ENCODE measurements around the gene CMSS1. TPM values are rescaled to one million over a fixed set of nuclear protein-coding genes. Genes with fewer than 3 reads are reported as not detected.
"Not testable (repeated sequence)": the region's sequence is repeated elsewhere in the genome, so short reads cannot be mapped to it uniquely, and the experiment has no call there.

CMSS1 gene
- total RNA-seq, 1 donor from 2014 or later: 45.7 TPM

DNA sequence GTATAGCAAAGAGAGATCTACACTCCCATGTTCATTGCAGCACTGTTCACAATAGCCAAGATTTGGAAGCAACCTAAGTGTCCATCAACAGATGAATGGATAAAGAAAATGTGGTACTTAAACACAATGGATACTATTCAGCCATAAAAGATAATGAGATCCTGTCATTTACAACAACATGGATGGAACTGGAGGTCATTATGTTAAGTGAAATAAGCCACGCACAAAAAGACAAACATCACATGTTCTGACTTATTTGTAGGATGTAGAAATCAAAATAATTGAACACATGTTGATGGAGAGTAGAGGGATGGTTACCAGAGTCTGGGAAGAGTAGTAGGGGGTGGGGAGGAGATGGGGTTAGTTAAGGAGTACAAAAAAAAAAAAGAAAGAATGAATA lies 278.6 kb downstream of the CMSS1 start:
- intact Hi-C loops (cut with micrococcal nuclease): not testable (repeated sequence)

- intact Hi-C loops (cut with micrococcal nuclease): no loop called here
Observed at GRCh38 chr3:100096866-100097265, 279.2 kb downstream of the CMSS1 start.

- intact Hi-C loops (cut with micrococcal nuclease): no loop called here
Observed at GRCh38 chr3:100097919-100098783, 280.5 kb downstream of the CMSS1 start.

DNA sequence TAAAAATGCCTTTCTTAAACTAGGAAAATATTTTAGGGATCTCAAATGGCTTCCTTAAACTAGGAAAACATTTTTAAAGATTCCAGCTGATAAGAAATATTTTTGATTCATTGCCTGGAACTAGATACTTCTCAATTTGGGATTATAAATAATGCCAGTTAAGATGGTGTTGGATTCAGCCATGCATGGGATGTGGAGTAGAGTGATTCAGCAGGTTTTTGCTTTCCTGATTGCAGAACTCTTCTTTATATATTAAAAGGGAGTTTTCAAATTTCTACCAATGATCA lies 281.1 kb downstream of the CMSS1 start:
- intact Hi-C loops (cut with micrococcal nuclease): no loop called here

DNA sequence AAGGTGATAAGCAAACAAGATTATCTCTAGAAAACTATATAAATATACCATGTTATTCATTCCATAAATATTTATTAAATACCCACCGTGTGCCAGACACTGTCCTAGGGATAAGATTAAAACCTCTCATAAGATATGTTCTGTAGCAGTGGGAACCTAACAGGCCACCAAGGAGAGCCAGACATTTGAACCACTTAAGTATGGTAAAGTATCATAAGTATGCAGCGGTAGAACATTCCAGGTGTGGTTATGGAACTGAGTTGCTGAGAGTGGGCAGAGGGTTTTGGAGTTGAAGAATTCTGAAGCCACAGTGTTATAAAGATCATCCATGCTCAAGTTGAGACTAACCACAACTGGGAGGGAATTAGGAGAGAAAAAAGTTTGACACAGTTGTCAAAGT lies 282.0 kb downstream of the CMSS1 start:
- intact Hi-C loops (cut with micrococcal nuclease): no loop called here

GRCh38 chr3:100100425-100100824 lies 282.8 kb downstream of the CMSS1 start:
- intact Hi-C loops (cut with micrococcal nuclease): no loop called here

GRCh38 chr3:100102757-100103156 lies 285.1 kb downstream of the CMSS1 start:
- intact Hi-C loops (cut with micrococcal nuclease): no loop called here

DNA sequence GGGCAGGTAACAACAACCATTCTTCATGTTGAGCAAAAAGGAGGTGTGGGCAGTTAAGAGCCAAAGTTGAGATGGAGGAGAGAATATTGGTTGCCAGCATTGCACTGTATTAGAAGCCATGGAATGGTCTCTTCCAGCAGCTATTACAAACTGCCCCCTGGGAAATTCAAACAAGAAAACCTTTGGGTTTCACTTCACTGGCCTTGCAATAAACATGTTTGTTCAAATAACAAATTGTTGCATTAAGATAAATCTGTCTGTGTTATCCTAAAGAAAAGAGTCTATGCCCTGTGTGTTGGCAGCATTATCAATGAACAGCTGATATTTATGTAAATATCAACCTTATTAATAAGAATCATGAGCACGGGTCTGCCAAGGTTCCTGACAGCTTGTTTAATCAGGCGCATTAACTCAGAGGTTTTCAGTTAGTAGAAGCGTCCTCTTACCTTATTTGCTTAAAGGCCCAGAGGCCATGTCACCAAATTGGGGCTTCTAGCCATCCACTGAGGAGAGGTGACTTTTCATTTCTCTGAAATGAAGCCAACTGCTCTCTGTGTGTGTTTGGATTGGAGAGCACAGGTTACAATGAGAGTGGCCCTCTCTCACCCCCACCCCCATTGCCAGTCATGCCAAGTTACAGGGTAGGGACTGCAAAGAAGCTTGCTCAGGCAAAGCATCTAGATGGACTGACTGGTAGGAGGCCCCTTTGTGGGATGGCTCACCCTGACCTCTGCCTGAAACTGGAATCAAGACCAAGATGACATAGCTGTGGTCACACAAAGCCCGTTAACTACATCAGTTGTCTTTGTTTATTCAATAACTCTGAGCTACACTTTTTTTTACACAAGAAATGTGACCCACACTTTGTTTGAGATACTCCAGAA lies 286.1 kb downstream of the CMSS1 start:
- intact Hi-C loops (cut with micrococcal nuclease): no loop called here

GRCh38 chr3:100104442-100104798 lies 286.8 kb downstream of the CMSS1 start:
- intact Hi-C loops (cut with micrococcal nuclease): no loop called here

GRCh38 chr3:100104817-100105413 lies 287.3 kb downstream of the CMSS1 start:
- intact Hi-C loops (cut with micrococcal nuclease): no loop called here

- intact Hi-C loops (cut with micrococcal nuclease): no loop called here
Observed at GRCh38 chr3:100105501-100105900, 287.8 kb downstream of the CMSS1 start.

DNA sequence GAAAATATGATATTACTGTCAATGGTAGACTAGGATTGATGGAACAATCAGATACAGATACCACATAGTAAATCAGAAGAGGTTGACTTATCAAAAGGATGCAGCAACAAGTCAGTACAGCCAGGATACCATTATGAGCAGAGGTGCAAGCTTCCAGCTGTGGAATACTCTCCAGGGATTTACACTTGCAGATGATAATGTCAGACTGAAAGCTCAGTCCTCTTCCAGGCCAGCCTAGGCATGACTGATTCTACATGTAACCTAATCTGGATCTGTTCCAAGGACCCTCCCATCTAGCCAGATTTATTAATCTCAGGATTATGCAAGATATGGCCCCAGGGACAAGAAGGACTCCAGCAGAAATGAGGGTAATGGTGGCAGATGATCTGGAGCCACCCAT lies 288.4 kb downstream of the CMSS1 start:
- intact Hi-C loops (cut with micrococcal nuclease): no loop called here

DNA sequence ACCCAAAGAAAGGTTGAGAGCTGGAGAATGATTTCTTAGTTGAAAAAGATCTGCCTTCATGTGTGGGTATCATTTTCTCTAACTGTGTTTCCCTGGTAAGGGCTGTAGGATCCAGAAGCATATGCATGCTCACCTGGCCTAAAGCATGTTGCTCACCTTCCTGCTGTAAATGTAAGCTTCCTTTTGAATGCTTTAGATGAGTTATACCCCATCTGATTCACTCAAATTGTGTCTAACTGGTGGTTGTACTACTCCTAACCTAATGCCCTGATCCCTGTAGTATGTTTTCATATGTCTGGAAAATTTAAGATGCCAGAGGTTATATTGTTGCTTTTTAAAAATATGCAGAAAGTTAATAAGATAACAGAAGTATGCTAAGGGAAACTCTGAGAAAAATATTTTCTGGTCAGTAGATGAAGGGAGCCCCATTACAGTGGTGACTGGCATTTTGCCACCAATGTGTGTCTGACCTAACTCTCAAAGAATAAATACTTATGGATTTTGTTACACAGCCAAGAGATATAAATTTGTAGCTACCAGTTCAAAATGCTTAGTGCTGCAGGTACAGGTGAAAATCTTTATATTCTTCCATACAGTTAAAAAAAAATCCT lies 289.0 kb downstream of the CMSS1 start:
- intact Hi-C loops (cut with micrococcal nuclease): no loop called here

GRCh38 chr3:100107221-100107814 lies 289.7 kb downstream of the CMSS1 start:
- intact Hi-C loops (cut with micrococcal nuclease): no loop called here

GRCh38 chr3:100108464-100109079 lies 290.9 kb downstream of the CMSS1 start:
- intact Hi-C loops (cut with micrococcal nuclease): no loop called here

DNA sequence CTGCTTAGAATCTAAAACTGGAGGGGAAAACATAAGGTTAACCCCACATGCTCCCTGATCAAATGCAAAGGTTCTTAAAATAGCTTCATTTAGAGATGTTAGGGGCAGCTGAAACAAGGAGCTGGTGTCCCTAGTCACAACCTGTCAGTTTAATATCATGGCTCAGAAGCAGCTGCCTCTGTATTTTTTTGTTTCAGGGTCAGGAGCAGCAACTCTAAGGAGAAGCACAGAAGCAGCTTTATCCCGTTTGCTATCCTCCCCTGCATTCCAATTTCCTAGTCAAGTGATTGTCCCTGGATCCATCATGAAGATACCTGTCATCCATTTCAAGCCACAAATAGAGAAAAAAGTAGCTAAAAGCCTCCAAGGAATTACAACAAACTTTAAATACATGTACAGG lies 292.5 kb downstream of the CMSS1 start:
- intact Hi-C loops (cut with micrococcal nuclease): no loop called here

DNA sequence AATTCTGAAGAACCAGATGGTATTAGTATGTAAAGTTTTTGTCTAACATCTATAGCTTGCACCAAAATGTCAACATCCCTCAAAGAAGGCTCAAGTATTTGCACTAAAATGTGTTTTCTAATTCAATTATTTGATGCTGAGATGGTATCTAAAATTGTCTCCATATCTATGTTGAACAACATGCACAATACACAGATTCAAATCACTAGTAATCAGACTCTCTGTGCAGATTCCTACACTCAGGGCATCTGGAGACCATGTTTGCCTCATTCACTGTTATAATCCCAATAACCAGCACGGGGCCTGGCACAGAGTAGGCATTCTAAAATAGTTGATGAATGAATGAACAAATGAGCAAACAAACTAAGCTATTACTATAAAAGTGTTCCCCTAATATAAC lies 294.1 kb downstream of the CMSS1 start:
- intact Hi-C loops (cut with micrococcal nuclease): no loop called here

DNA sequence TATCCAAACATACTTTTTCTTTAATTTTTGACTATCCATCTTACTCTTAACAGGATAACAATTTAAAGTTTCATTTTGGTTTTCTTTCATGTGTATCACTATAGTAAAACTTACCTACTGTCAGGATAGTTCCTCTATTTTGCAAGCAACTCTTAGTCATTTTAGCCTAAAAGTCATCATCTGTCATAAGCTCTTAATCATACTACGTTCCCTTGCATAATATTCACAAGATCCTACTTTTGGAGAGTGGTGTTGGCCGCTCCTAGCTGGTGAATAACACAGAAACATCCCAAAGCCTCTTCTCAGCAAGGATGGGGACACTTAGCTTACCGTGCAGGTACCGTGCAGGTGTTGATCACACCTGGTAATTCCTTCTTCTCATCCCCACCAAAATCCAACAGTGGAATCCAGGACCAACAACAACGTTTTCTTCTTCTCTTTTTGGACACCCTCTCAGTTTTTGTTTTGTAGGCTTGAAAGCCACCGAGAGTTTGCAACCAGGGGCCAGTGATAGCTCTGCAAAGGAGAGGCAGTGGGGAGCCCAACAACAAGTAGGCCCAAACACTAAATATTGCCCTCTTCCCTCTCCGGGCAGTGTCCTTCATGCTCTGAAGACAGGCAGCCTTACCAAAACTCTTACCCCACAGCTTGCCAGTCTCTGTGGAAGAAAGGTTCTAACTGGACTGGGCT lies 296.2 kb downstream of the CMSS1 start:
- intact Hi-C loops (cut with micrococcal nuclease): no loop called here

- intact Hi-C loops (cut with micrococcal nuclease): no loop called here
Observed at GRCh38 chr3:100114413-100115030, 296.9 kb downstream of the CMSS1 start, which contains the start of gene FILIP1L. Gene FILIP1L (minus strand): TSS chr3:100114501.

DNA sequence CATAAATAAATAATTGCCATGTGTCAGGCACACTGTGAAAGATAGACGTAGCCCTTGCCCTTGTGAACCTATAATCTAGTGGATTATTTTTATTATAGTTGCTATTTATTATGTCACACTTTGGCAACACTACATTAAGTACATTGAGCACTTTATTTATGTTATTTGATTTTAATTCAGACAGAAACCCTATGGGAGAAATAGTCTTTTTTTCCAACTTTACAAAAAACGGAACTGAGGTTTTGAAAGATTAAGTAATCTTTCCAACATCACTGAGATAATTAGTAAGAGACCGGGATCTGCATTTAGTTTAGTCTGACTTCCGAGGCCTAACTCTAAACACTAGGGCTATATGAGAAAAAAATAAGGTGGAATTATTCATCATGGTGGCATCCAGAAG lies 299.4 kb downstream of the CMSS1 start:
- intact Hi-C loops (cut with micrococcal nuclease): no loop called here

Data from T-helper 1 cell treated with Interleukin-12 subunit alpha and Interleukin-12 subunit beta and Interleukin-4 antibody, amounts not matched to agents 30 ng/mL and 1 ng/mL, for 36 hours (primary cell).